Measurements from ENCODE around the gene CNPY2.
"Not testable (repeated sequence)": the region's sequence is repeated elsewhere in the genome, so short reads cannot be mapped to it uniquely, and the experiment has no call there.

Gene CNPY2

DNA sequence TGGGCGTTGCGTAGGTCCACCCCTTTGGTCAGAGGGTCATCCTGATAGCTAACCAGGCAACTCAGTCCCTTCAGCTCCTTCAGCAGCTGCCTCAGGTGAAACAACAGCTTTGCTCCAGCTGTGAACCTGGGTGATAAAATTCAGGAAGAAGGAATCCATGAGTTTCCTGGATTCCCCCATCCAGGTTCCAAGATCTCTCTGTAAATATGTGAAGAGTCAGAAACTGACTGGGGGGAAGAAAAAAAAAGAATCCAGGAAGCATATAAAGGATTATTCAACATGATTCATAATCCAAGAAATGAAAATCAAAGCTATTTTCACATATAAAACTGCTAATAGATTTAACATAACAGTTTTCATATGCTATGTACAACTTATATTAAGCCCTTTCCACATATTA lies 35.5 kb upstream of the CNPY2 start:
- TF ChIP-seq, protein P1, sequence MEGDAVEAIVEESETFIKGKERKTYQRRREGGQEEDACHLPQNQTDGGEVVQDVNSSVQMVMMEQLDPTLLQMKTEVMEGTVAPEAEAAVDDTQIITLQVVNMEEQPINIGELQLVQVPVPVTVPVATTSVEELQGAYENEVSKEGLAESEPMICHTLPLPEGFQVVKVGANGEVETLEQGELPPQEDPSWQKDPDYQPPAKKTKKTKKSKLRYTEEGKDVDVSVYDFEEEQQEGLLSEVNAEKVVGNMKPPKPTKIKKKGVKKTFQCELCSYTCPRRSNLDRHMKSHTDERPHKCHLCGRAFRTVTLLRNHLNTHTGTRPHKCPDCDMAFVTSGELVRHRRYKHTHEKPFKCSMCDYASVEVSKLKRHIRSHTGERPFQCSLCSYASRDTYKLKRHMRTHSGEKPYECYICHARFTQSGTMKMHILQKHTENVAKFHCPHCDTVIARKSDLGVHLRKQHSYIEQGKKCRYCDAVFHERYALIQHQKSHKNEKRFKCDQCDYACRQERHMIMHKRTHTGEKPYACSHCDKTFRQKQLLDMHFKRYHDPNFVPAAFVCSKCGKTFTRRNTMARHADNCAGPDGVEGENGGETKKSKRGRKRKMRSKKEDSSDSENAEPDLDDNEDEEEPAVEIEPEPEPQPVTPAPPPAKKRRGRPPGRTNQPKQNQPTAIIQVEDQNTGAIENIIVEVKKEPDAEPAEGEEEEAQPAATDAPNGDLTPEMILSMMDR (IDR thresholded peaks at IDR 0.05; ENCODE audit: borderline replicate concordance, insufficient read depth, low read depth, low read length), result no peak
- H3K4me3 ChIP-seq (ENCODE audit: low read depth, low read length), result no peak overlapping the region

DNA sequence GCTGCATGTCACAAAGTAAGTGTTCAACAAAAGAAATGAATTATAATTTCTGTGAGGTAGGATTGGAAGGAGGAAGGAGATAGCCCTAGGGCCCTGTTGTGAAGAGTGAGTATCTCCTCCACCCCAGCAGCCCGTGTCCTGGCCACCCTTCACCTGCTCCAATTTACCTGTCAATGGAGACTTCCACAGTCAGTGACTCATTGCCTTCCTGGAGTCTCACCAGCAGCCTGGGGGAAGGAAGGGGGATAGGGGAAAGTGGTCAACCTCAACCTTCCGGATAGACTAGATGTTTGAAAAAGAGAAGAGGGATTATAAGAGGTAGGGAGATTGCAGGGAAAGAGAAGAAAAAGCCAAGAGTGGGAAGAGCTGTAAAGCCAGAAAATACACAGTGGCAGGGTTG lies 34.9 kb upstream of the CNPY2 start:
- no peak overlapping the region for H3K4me3 ChIP-seq (ENCODE audit: low read depth, low read length)
- TF ChIP-seq, protein P1 (IDR thresholded peaks at IDR 0.05; ENCODE audit: borderline replicate concordance, insufficient read depth, low read depth, low read length), result no peak

DNA sequence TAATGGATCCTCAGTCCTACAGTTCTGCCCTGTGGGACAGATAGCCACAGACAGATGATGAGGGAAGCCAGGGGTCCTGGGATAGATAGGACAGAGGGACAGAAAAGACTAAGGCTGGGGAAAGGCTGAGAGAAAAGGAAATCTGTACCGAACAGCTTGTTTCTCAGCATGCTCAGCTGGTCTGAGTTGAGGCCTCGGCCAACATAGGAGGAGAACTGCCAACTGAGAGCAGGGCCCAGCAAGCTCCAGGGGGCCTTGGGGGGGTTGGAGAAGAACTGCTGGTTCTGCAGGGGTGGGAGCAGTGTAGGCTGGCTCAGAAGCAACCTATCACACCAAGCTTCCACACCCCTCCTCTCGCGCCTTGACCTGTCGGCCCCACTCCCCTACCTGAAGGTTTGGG lies 33.0 kb upstream of the CNPY2 start:
- H3K4me3 ChIP-seq (ENCODE audit: low read depth, low read length), result no peak overlapping the region
- TF ChIP-seq, protein P1 (IDR thresholded peaks at IDR 0.05; ENCODE audit: borderline replicate concordance, insufficient read depth, low read depth, low read length), result no peak

DNA sequence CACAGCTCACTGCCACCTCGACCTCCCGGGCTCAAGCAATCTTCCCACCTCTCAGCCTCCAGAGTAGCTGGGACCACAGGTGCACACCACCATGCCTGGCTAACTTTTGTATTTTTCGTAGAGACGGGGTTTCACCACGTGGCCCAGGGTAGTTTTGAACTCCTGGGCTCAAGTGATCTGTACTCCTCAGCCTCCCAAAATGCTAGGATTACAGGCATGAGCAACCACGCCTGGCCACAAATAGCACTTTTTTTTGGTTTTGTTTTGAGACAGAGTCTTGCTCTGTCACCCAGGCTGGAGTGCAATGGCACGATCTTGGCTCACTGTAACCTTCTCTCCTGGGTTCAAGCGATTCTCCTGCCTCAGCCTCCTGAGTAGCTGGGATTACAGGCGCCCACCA lies 31.5 kb upstream of the CNPY2 start:
- H3K4me3 ChIP-seq (ENCODE audit: low read depth, low read length), result not testable (repeated sequence)

DNA sequence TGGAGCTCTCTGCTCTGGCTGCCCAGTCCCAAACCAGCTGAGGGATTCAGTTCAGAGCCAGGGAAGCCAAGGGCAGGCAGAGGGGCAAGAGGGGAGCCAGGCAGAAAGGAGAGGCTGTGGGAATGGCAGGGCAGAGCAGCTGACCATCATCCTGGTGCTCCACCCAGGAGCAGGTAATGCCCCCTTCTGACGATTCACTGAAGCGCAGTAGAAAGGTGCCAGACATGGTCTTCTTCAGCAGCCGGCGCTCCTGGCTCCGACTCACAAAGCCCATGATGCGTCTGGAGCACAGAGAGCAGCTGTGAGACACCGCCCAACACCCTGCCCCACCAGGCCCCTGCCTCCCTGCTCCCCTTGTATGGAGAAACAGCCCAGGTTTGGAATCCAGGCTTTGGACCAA lies 30.9 kb upstream of the CNPY2 start:
- no peak overlapping the region for H3K4me3 ChIP-seq (ENCODE audit: low read depth, low read length)
- TF ChIP-seq, protein P1 (IDR thresholded peaks at IDR 0.05; ENCODE audit: borderline replicate concordance, insufficient read depth, low read depth, low read length), result 0 out of 2 replicates have a peak, but pooled peaks have one; percentile 12

DNA sequence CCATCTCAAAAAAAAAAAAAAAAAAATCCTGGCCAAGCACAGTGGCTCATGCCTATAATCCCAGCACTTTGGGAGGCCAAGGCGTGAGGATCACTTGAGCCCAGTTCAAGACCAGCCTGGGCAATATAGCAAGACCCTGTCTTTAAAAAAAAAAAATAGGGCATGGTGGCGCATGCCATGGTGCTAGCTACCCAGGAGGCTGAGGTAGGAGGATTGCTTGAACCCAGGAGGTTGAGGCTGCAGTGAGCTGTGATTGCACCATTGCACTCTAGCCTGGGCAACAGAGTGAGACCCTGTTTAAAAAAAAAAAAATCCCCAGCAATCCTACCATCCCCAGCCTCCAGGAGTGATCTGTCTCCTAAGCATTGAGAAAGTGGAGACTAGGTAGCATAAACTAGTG lies 26.5 kb upstream of the CNPY2 start:
- H3K4me3 ChIP-seq (ENCODE audit: low read depth, low read length), result not testable (repeated sequence)

DNA sequence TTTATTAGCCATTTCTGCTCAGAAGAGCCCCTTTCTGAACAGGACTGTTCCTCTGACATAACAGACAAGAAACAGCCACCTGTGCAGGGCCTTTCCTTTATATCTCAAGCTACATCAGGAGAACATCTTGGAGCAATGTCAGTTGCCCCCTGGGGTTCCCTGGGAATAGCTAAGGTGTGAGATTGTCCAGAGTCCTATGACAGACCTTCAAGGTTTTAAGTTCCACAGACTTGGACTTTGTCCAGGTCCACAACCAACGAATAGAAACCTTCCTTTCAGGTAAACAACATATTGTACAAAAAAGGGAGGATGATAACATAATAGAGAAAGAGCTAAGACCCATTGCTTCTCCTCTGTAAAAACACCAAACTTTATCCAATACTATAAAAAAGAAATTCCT lies 25.8 kb upstream of the CNPY2 start:
- TF ChIP-seq, protein P1 (IDR thresholded peaks at IDR 0.05; ENCODE audit: borderline replicate concordance, insufficient read depth, low read depth, low read length), result no peak
- no peak overlapping the region for H3K4me3 ChIP-seq (ENCODE audit: low read depth, low read length)

DNA sequence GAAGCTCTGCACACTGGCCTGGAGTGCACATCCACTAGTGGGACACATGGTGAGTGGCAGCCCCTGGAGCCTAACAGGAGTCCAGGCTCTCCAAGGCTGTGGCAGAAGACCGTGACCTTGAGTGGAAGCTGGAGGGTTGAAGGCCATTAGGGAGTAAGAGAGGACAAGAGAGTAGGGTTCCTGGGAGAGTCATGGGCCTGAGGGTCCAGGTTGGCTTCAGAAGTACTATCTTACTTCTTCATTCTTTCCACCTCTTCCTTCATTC lies 23.3 kb upstream of the CNPY2 start:
- peak overlapping the region; percentile 44 for H3K4me3 ChIP-seq (ENCODE audit: low read depth, low read length)
- TF ChIP-seq, protein P1 (IDR thresholded peaks at IDR 0.05; ENCODE audit: borderline replicate concordance, insufficient read depth, low read depth, low read length), result no peak

All from GM12875 (cell line).